Measurements from ENCODE around the gene SOX1.

SOX1 gene

DNA sequence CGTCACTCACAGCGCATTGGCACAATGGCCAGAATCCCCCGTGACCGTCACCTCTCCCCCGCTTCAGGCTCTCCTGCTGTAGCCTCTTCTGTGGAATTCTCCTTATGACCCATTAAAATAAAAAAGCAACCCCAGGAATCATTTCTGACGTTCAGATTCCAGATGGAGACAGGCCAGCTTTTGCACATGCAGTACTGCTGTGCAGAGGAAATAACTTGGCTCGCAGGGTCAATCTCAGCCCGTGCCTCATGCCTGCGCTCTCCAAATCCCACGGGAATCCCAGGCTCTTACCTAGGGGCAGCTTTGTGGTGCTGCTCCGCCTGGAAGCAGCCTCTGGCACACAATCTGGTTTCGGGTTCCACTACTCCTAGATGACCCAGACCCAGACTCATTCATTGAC lies 32.7 kb upstream of the SOX1 start:
- no peak overlapping the region for H2AFZ ChIP-seq (ENCODE audit: low read length)
- no peaks in the 10 kb centered on the region for H3K36me3 ChIP-seq (replicated peaks; ENCODE audit: insufficient read depth, low read length)
- no peak overlapping the region for H3K27ac ChIP-seq (ENCODE audit: low read length)
- no peaks in the 10 kb centered on the region for H3K27me3 ChIP-seq (replicated peaks; ENCODE audit: insufficient read depth, low read length)
- H3K9me3 ChIP-seq (replicated peaks; ENCODE audit: insufficient read depth, low read length): no peaks in the 10 kb centered on the region
- H4K20me1 ChIP-seq (ENCODE audit: insufficient read depth, low read length): no peaks in the 10 kb centered on the region
- no peak overlapping the region for H3K4me3 ChIP-seq (ENCODE audit: low read length)
- no peaks in the 10 kb centered on the region for H3K4me1 ChIP-seq (ENCODE audit: low read length)
- DNase-seq: no peak
- no peaks in the 10 kb centered on the region for H3K9me2 ChIP-seq (replicated peaks; ENCODE audit: insufficient read depth, low read length)
- no peaks in the 10 kb centered on the region for H3K79me2 ChIP-seq (ENCODE audit: low read length)
- H3K9ac ChIP-seq (ENCODE audit: low read length): no peak overlapping the region
- no peak overlapping the region for H3K4me2 ChIP-seq (ENCODE audit: low read depth, low read length)
- TF ChIP-seq, protein P1, sequence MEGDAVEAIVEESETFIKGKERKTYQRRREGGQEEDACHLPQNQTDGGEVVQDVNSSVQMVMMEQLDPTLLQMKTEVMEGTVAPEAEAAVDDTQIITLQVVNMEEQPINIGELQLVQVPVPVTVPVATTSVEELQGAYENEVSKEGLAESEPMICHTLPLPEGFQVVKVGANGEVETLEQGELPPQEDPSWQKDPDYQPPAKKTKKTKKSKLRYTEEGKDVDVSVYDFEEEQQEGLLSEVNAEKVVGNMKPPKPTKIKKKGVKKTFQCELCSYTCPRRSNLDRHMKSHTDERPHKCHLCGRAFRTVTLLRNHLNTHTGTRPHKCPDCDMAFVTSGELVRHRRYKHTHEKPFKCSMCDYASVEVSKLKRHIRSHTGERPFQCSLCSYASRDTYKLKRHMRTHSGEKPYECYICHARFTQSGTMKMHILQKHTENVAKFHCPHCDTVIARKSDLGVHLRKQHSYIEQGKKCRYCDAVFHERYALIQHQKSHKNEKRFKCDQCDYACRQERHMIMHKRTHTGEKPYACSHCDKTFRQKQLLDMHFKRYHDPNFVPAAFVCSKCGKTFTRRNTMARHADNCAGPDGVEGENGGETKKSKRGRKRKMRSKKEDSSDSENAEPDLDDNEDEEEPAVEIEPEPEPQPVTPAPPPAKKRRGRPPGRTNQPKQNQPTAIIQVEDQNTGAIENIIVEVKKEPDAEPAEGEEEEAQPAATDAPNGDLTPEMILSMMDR (IDR thresholded peaks at IDR 0.05; ENCODE audit: low read length): no peak
- TF ChIP-seq EZH2phosphoT487 (IDR thresholded peaks at IDR 0.05; ENCODE audit: low read length): no peak
- TF ChIP-seq EZH2 (optimal IDR thresholded peaks at IDR 0.05; ENCODE audit: low read depth, low read length): no peak
- no peaks in the 10 kb centered on the region for H3F3A ChIP-seq (ENCODE audit: insufficient read depth, low read length)

DNA sequence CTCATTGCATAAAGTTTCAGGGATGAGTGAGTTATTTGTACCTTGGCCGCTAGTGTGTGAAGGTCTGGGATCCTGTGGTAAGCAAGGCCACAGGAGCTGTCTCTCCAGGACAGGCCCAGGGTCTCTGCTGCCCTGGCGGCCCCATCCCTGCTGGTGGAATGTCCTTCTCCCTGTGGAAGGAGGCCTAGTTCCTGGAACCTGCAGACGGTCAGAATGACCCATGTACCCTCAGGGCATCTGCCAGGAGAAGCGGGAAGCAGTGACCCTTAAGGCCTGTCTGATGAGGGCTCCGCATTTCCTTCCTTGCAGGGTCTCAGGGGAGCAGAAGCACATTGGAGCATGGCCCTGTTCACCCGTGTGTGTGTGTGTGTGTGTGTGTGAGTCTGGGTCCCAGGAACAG lies 32.1 kb upstream of the SOX1 start:
- no peaks in the 10 kb centered on the region for H3K36me3 ChIP-seq (replicated peaks; ENCODE audit: insufficient read depth, low read length)
- H3K9ac ChIP-seq (ENCODE audit: low read length): no peak overlapping the region
- TF ChIP-seq EZH2 (optimal IDR thresholded peaks at IDR 0.05; ENCODE audit: low read depth, low read length) (no peak), EZH2phosphoT487 (IDR thresholded peaks at IDR 0.05; ENCODE audit: low read length) (no peak)
- TF ChIP-seq, protein P1 (IDR thresholded peaks at IDR 0.05; ENCODE audit: low read length): no peak
- no peak overlapping the region for H3K27ac ChIP-seq (ENCODE audit: low read length)
- H3K9me3 ChIP-seq (replicated peaks; ENCODE audit: insufficient read depth, low read length): no peaks in the 10 kb centered on the region
- H3K4me2 ChIP-seq (ENCODE audit: low read depth, low read length): no peak overlapping the region
- H3K79me2 ChIP-seq (ENCODE audit: low read length): no peaks in the 10 kb centered on the region
- H2AFZ ChIP-seq (ENCODE audit: low read length): no peak overlapping the region
- no peak for DNase-seq
- no peaks in the 10 kb centered on the region for H3F3A ChIP-seq (ENCODE audit: insufficient read depth, low read length)
- H4K20me1 ChIP-seq (ENCODE audit: insufficient read depth, low read length): no peaks in the 10 kb centered on the region
- H3K4me1 ChIP-seq (ENCODE audit: low read length): no peaks in the 10 kb centered on the region
- H3K4me3 ChIP-seq (ENCODE audit: low read length): no peak overlapping the region
- H3K9me2 ChIP-seq (replicated peaks; ENCODE audit: insufficient read depth, low read length): no peaks in the 10 kb centered on the region
- H3K27me3 ChIP-seq (replicated peaks; ENCODE audit: insufficient read depth, low read length): no peaks in the 10 kb centered on the region

DNA sequence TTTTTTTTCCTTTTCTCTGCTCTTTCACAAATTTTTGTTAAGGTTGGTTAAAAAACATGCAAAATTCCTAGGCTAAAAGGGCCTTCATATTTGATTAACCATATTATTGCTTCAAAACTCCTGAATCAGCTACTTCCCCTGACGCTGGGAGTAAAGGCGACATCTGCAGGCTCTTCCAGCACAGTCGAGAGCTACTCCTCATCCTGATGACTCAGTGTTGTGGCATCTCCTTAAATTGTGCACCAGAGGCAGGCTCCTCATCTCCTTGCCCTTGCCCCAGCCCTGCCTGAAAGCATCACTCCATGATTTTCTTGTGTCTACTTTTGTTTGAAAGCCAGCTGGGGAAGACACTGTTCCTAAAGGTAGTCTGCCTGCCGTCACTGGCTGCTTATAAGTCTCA lies 24.5 kb upstream of the SOX1 start:
- TF ChIP-seq EZH2phosphoT487 (IDR thresholded peaks at IDR 0.05; ENCODE audit: low read length) (no peak), EZH2 (optimal IDR thresholded peaks at IDR 0.05; ENCODE audit: low read depth, low read length) (no peak)
- TF ChIP-seq, protein P1 (IDR thresholded peaks at IDR 0.05; ENCODE audit: low read length): no peak

More for the DNA sequence above, 24.5 kb upstream of the SOX1 start:
- no peak overlapping the region for H3K27ac ChIP-seq (ENCODE audit: low read length)
- no peaks in the 10 kb centered on the region for H3K4me1 ChIP-seq (ENCODE audit: low read length)
- no peaks in the 10 kb centered on the region for H3K27me3 ChIP-seq (replicated peaks; ENCODE audit: insufficient read depth, low read length)
- H3K9ac ChIP-seq (ENCODE audit: low read length): no peak overlapping the region
- H3K4me3 ChIP-seq (ENCODE audit: low read length): no peak overlapping the region
- DNase-seq: no peak
- H3K79me2 ChIP-seq (ENCODE audit: low read length): no peaks in the 10 kb centered on the region
- H3K4me2 ChIP-seq (ENCODE audit: low read depth, low read length): no peak overlapping the region
- H3K36me3 ChIP-seq (replicated peaks; ENCODE audit: insufficient read depth, low read length): no peaks in the 10 kb centered on the region
- no peak overlapping the region for H2AFZ ChIP-seq (ENCODE audit: low read length)
- H3F3A ChIP-seq (ENCODE audit: insufficient read depth, low read length): no peaks in the 10 kb centered on the region
- no peaks in the 10 kb centered on the region for H4K20me1 ChIP-seq (ENCODE audit: insufficient read depth, low read length)
- no peaks in the 10 kb centered on the region for H3K9me2 ChIP-seq (replicated peaks; ENCODE audit: insufficient read depth, low read length)
- no peaks in the 10 kb centered on the region for H3K9me3 ChIP-seq (replicated peaks; ENCODE audit: insufficient read depth, low read length)
